HepG2 (cell line): Measurements from ENCODE around the gene HAGH. TPM values are rescaled to one million over a fixed set of nuclear protein-coding genes. Genes with fewer than 3 reads are reported as not detected.

Experiments
- BORCS8-MEF2B ChIP-seq: sonication (generic); formaldehyde crosslinking; IDR thresholded peaks from 2 replicates; pipeline ENCODE4 v1.8.0; 2022; ENCODE audit warnings: mild to moderate bottlenecking, missing genetic modification reagents
- CSRNP2 ChIP-seq: sonication (generic); formaldehyde crosslinking; conservative IDR thresholded peaks from 2 replicates; pipeline ENCODE4 v1.8.0; 2022; ENCODE audit warnings: low read depth, missing genetic modification reagents
- GPBP1L1 ChIP-seq: sonication (generic); formaldehyde crosslinking; IDR thresholded peaks from 2 replicates; pipeline ENCODE4 v1.5.0; 2020; ENCODE audit warnings: mild to moderate bottlenecking, missing genetic modification reagents
- MAX ChIP-seq: IDR thresholded peaks from 2 replicates; pipeline ENCODE4 v1.6.1; 2012; ENCODE audit warnings: inconsistent platforms
- MAZ ChIP-seq, 2 experiments: sonication (generic) in 1 of 2; formaldehyde crosslinking in 1 of 2; IDR thresholded peaks; 2 replicates each; pipeline versions ENCODE4 v1.5.0 to v1.6.1; 2012 to 2020; ENCODE audit warnings: low read depth in 2 of 2, mild to moderate bottlenecking in 2 of 2, borderline replicate concordance in 1 of 2, improper control_type of control experiment in 1 of 2, low read length in 1 of 2, missing genetic modification reagents in 1 of 2, moderate library complexity in 1 of 2
- MED8 ChIP-seq: sonication (generic); formaldehyde crosslinking; IDR thresholded peaks from 2 replicates; pipeline ENCODE4 v1.8.1; 2023; ENCODE audit warnings: mild to moderate bottlenecking, missing genetic modification reagents; ENCODE audit not compliant: insufficient replicate concordance
- NAIF1 ChIP-seq: sonication (generic); formaldehyde crosslinking; IDR thresholded peaks from 2 replicates; pipeline ENCODE4 v1.5.0; 2020; ENCODE audit warnings: mild to moderate bottlenecking, missing genetic modification reagents, borderline replicate concordance
- NFYC ChIP-seq: IDR thresholded peaks from 2 replicates; pipeline ENCODE4 v1.6.1; 2016; ENCODE audit warnings: missing genetic modification reagents, missing compliant biosample characterization
- PAWR ChIP-seq: sonication (generic); formaldehyde crosslinking; IDR thresholded peaks from 2 replicates; pipeline ENCODE4 v1.4.0; 2020; ENCODE audit warnings: missing genetic modification reagents, mild to moderate bottlenecking, borderline replicate concordance
- PHF21A ChIP-seq: sonication (generic); formaldehyde crosslinking; IDR thresholded peaks from 2 replicates; pipeline ENCODE4 v1.5.0; 2020; ENCODE audit warnings: mild to moderate bottlenecking, missing genetic modification reagents
- RBM39 ChIP-seq: fragments of 200-400 bp; formaldehyde crosslinking; IDR thresholded peaks from one replicate; pipeline ENCODE4 v1.6.1; 2018; ENCODE audit warnings: antibody characterized with exemption, mild to moderate bottlenecking, low read depth, low read length; ENCODE audit not compliant: poor library complexity, severe bottlenecking
- ZNF160 ChIP-seq: sonication (generic); formaldehyde crosslinking; IDR thresholded peaks from 2 replicates; pipeline ENCODE4 v1.8.0; 2022; ENCODE audit warnings: mild to moderate bottlenecking, inconsistent platforms, missing genetic modification reagents
- ZNF564 ChIP-seq: sonication (generic); formaldehyde crosslinking; IDR thresholded peaks from 2 replicates; pipeline ENCODE4 v1.8.1; 2023; ENCODE audit warnings: mild to moderate bottlenecking, missing genetic modification reagents
- ZNF605 ChIP-seq: sonication (generic); formaldehyde crosslinking; IDR thresholded peaks from 2 replicates; pipeline ENCODE4 v1.8.0; 2022; ENCODE audit warnings: mild to moderate bottlenecking, missing genetic modification reagents
- ZNF614 ChIP-seq: IDR thresholded peaks from 2 replicates; pipeline ENCODE4 v1.6.1; 2018; ENCODE audit warnings: missing biosample characterization, missing genetic modification reagents, inconsistent platforms, borderline replicate concordance
- ZNF616 ChIP-seq: sonication (generic); formaldehyde crosslinking; IDR thresholded peaks from 2 replicates; pipeline ENCODE4 v1.5.0; 2020; ENCODE audit warnings: low read depth, mild to moderate bottlenecking, missing genetic modification reagents
- ZNF660 ChIP-seq: sonication (generic); formaldehyde crosslinking; IDR thresholded peaks from 2 replicates; pipeline ENCODE4 v1.5.1; 2020; ENCODE audit warnings: mild to moderate bottlenecking, low read depth, missing genetic modification reagents, borderline replicate concordance
- ZNF768 ChIP-seq: sonication (generic); formaldehyde crosslinking; IDR thresholded peaks from 2 replicates; pipeline ENCODE4 v1.4.0; 2020; ENCODE audit warnings: missing genetic modification reagents
- polyA plus RNA-seq, 8 experiments: library from polyadenylated mRNA; depleted of rRNA in 3 of 8; stranded (reverse) in 7 of 8; unstranded in 1 of 8; fragments of >200 nt; fragmentation: Illumina TruSeq in 4 of 8; extraction: Trizol in 4 of 8; gene quantifications; 2 replicates each; pipeline versions ENCODE4 v1.2.1 to v1.2.3, GENCODE V29; 2011 to 2016; ENCODE audit warnings: low read depth in 4 of 8, missing spikeins in 1 of 8, mixed read lengths in 1 of 8; ENCODE audit not compliant: insufficient read depth in 1 of 8
- total RNA-seq, 5 experiments: library from RNA; depleted of rRNA; stranded (reverse); fragments of >200 nt; fragmentation: Illumina TruSeq; extraction: Trizol; gene quantifications; 2 replicates each; pipeline ENCODE4 v1.2.3, GENCODE V29; 2016; ENCODE audit warnings: low read depth in 1 of 5
- TF ChIP-seq, protein P1 (sequence below): IDR thresholded peaks from 2 replicates; pipeline ENCODE4 v1.6.1; 2018; ENCODE audit warnings: missing genetic modification reagents
- TF ChIP-seq, protein P2 (sequence below): sonication (generic); formaldehyde crosslinking; IDR thresholded peaks from 2 replicates; pipeline ENCODE4 v1.5.0; 2020; ENCODE audit warnings: missing genetic modification reagents
- TF ChIP-seq, protein P3 (sequence below): sonication (generic); formaldehyde crosslinking; IDR thresholded peaks from 2 replicates; pipeline ENCODE4 v1.4.0; 2020; ENCODE audit warnings: missing genetic modification reagents, low read depth, mild to moderate bottlenecking, borderline replicate concordance

Gene HAGH
- total and polyA plus RNA-seq, 2 of the 13 experiments (the other 11 are each of a cell fraction or from before 2014, with no cell fraction given), result 70.4 to 95.4 TPM

DNA sequence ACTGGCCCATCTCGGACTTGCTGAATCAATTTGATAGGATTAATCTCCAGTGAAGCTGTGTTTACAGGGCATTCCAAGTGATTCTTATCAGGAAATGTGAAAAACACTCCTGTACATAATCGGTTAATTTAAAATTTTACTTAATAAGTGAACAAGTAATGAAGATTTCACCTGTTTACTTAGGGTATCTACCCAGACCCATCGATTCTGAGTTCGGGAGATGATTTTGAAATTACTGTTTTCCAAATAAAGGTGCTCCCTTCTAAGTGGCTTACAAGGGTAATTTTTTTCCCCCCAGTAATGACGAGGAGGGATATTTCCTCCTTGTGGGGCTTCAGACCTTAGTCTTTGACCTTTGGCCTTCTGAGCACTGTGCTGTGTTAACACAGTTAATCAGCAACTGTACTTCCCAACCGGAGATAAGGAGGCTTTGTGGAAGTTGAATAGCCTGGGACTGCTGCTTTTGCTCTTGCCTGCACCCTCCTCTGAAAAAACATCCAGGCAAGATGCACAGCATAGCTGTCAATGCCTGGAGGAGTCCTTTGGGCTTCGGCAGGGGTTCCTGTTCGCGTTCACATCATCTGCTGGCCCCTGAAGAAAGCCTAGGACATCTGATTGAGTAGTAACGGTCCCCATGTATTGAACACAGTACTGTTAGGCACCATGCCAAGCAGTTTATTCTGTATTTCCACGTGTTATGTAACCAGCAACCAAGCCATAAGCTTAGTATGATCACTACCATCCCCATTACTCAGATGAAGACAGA lies 2.2 kb upstream of the HAGH start (continued):
- TF ChIP-seq CSRNP2 (CRISPR knock-in tag) (no peak), ZNF616 (CRISPR knock-in tag) (no peak), ZNF160 (CRISPR knock-in tag) (no peak), ZNF660 (CRISPR knock-in tag) (no peak), NAIF1 (CRISPR knock-in tag) (no peak), ZNF564 (CRISPR knock-in tag) (0 out of 2 replicates have a peak, but pooled peaks have one; percentile 65), ZNF605 (CRISPR knock-in tag) (peak; percentile 65), PAWR (CRISPR knock-in tag) (no peak), ZNF614 (CRISPR knock-in tag) (peak; percentile 79; the same call in 1 of the 2 replicates), PHF21A (CRISPR knock-in tag) (peak; percentile 91), MED8 (no peak), GPBP1L1 (no peak), NFYC (CRISPR knock-in tag) (no peak), MAX (no peak), RBM39 (no peak), BORCS8-MEF2B (CRISPR knock-in tag) (0 out of 2 replicates have a peak, but pooled peaks have one; percentile 59), ZNF768 (CRISPR knock-in tag) (peak; percentile 71; the same call in 1 of the 2 replicates), MAZ (IDR thresholded peaks at IDR 0.05; ENCODE audit: borderline replicate concordance, low read depth, low read length) (no peak), MAZ (CRISPR knock-in tag; IDR thresholded peaks at IDR 0.05; ENCODE audit: low read depth) (peak; percentile 51; the same call in 1 of the 2 replicates)
- TF ChIP-seq, protein P1, sequence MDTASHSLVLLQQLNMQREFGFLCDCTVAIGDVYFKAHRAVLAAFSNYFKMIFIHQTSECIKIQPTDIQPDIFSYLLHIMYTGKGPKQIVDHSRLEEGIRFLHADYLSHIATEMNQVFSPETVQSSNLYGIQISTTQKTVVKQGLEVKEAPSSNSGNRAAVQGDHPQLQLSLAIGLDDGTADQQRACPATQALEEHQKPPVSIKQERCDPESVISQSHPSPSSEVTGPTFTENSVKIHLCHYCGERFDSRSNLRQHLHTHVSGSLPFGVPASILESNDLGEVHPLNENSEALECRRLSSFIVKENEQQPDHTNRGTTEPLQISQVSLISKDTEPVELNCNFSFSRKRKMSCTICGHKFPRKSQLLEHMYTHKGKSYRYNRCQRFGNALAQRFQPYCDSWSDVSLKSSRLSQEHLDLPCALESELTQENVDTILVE (CRISPR knock-in tag), result 0 out of 2 replicates have a peak, but pooled peaks have one; percentile 54
- TF ChIP-seq, protein P2, sequence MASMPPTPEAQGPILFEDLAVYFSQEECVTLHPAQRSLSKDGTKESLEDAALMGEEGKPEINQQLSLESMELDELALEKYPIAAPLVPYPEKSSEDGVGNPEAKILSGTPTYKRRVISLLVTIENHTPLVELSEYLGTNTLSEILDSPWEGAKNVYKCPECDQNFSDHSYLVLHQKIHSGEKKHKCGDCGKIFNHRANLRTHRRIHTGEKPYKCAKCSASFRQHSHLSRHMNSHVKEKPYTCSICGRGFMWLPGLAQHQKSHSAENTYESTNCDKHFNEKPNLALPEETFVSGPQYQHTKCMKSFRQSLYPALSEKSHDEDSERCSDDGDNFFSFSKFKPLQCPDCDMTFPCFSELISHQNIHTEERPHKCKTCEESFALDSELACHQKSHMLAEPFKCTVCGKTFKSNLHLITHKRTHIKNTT, result no peak
- TF ChIP-seq, protein P3, sequence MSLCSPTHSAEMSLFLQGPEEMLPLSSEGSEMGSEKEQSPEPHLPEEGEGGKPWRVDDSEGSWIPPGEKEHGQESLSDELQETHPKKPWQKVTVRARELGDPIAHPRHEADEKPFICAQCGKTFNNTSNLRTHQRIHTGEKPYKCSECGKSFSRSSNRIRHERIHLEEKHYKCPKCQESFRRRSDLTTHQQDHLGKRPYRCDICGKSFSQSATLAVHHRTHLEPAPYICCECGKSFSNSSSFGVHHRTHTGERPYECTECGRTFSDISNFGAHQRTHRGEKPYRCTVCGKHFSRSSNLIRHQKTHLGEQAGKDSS (CRISPR knock-in tag), result peak; percentile 87
